ENCODE measurements around the gene NR1H2.

NR1H2 gene

GRCh38 chr19:50330365-50331078 is 45.7 kb upstream of the NR1H2 start:
- WGBS, 2 donors (ENCODE audit: extremely low coverage in 2 of 2, insufficient read length in 2 of 2, insufficient replicate concordance in 1 of 2) = no CpG with 5 or more reads among the region's 48 CpGs
- peak overlapping the region; percentile 95 for H3K27ac ChIP-seq (replicated peaks; ENCODE audit: low read length)

GRCh38 chr19:50331221-50331993 is 44.9 kb upstream of the NR1H2 start:
- Histone ChIP-seq H3K4me2 (ENCODE audit: insufficient read depth, low read length, poor library complexity, severe bottlenecking) (peak overlapping the region; percentile 95), H3K79me1 (ENCODE audit: low read depth, low read length) (peaks cover 5% of the 10 kb centered on the region), H4K91ac (ENCODE audit: low read depth, low read length, poor library complexity) (no peak overlapping the region), H3K23ac (ENCODE audit: low read depth, low read length, poor library complexity) (peak overlapping the region; percentile 22), H3K27ac (replicated peaks; ENCODE audit: low read length) (peak overlapping the region; percentile 98), H3K18ac (ENCODE audit: low read length) (peak overlapping the region; percentile 95), H2BK5ac (ENCODE audit: low read length) (peak overlapping the region; percentile 95), H2BK120ac (ENCODE audit: low read depth, low read length) (no peak overlapping the region), H3K9me3 (replicated peaks in 1 of 2; ENCODE audit: control insufficient read depth in 2 of 2, insufficient read depth in 1 of 2, low read depth in 1 of 2, low read length in 2 of 2) (peaks cover 0 to 5% of the 10 kb centered on the region in 2 donors), H2BK12ac (ENCODE audit: low read length) (no peak overlapping the region), H3K27me3 (ENCODE audit: control insufficient read depth in 3 of 3, insufficient read depth in 3 of 3, low read depth in 1 of 3, low read length in 3 of 3) (peaks cover 5 to 20% (median 19%) of the 10 kb centered on the region in 3 experiments), H3K36me3 (replicated peaks in 1 of 2; ENCODE audit: control insufficient read depth in 2 of 2, insufficient read depth in 2 of 2, low read length in 2 of 2) (peaks cover 0 to 9% of the 10 kb centered on the region in 2 donors), H3K14ac (ENCODE audit: low read length) (peak overlapping the region; percentile 31), H4K8ac (ENCODE audit: low read depth, low read length) (no peak overlapping the region), H2BK15ac (ENCODE audit: low read length) (peak overlapping the region; percentile 84), H3K9ac (ENCODE audit: low read depth, low read length, poor library complexity) (peak overlapping the region; percentile 82), H3K4ac (ENCODE audit: low read length) (no peak overlapping the region), H2AK5ac (ENCODE audit: low read depth, low read length) (peak overlapping the region; percentile 64), H3K4me3 (ENCODE audit: low read length in 2 of 2) (peak overlapping the region; percentile 76 to 79), H3K4me1 (ENCODE audit: control insufficient read depth in 2 of 2, insufficient read depth in 1 of 2, low read depth in 1 of 2, low read length in 2 of 2) (peaks cover 3 to 7% of the 10 kb centered on the region in 2 donors), H2AFZ (ENCODE audit: low read length) (peak overlapping the region; percentile 66)
- no peak for DNase-seq (ENCODE audit: low spot score)
- WGBS, 2 donors (ENCODE audit: extremely low coverage in 2 of 2, insufficient read length in 2 of 2, insufficient replicate concordance in 1 of 2) = no CpG with 5 or more reads among the region's 10 CpGs

More at GRCh38 chr19:50330365-50331078, 45.7 kb upstream of the NR1H2 start:
- peak overlapping the region; percentile 77 for H3K18ac ChIP-seq (ENCODE audit: low read length)
- H4K91ac ChIP-seq (ENCODE audit: low read depth, low read length, poor library complexity) = no peak overlapping the region
- H2AK5ac ChIP-seq (ENCODE audit: low read depth, low read length) = no peak overlapping the region
- DNase-seq (ENCODE audit: low spot score) = peak; percentile 95
- H3K36me3 ChIP-seq (replicated peaks in 1 of 2; ENCODE audit: control insufficient read depth in 2 of 2, insufficient read depth in 2 of 2, low read length in 2 of 2) = peaks cover 0 to 9% of the 10 kb centered on the region in 2 donors
- no peak overlapping the region for H2BK12ac ChIP-seq (ENCODE audit: low read length)
- H4K8ac ChIP-seq (ENCODE audit: low read depth, low read length) = no peak overlapping the region
- H3K9me3 ChIP-seq (replicated peaks in 1 of 2; ENCODE audit: control insufficient read depth in 2 of 2, insufficient read depth in 1 of 2, low read depth in 1 of 2, low read length in 2 of 2) = peaks cover 0 to 5% of the 10 kb centered on the region in 2 donors
- peak overlapping the region; percentile 82 for H2AFZ ChIP-seq (ENCODE audit: low read length)
- H3K4me1 ChIP-seq (ENCODE audit: control insufficient read depth in 2 of 2, insufficient read depth in 1 of 2, low read depth in 1 of 2, low read length in 2 of 2) = peaks cover 3 to 12% of the 10 kb centered on the region in 2 donors
- no peak overlapping the region for H3K23ac ChIP-seq (ENCODE audit: low read depth, low read length, poor library complexity)
- H3K27me3 ChIP-seq (ENCODE audit: control insufficient read depth in 3 of 3, insufficient read depth in 3 of 3, low read depth in 1 of 3, low read length in 3 of 3) = peaks cover 5 to 26% (median 24%) of the 10 kb centered on the region in 3 experiments
- H2BK5ac ChIP-seq (ENCODE audit: low read length) = peak overlapping the region; percentile 95
- no peak overlapping the region for H2BK120ac ChIP-seq (ENCODE audit: low read depth, low read length)
- peak overlapping the region; percentile 22 for H3K9ac ChIP-seq (ENCODE audit: low read depth, low read length, poor library complexity)
- peaks cover 5% of the 10 kb centered on the region for H3K79me1 ChIP-seq (ENCODE audit: low read depth, low read length)
- no peak overlapping the region for H3K14ac ChIP-seq (ENCODE audit: low read length)
- H3K4me2 ChIP-seq (ENCODE audit: insufficient read depth, low read length, poor library complexity, severe bottlenecking) = peak overlapping the region; percentile 95
- no peak overlapping the region for H2BK15ac ChIP-seq (ENCODE audit: low read length)
- no peak overlapping the region for H3K4ac ChIP-seq (ENCODE audit: low read length)
- peak overlapping the region; percentile 76 to 85 for H3K4me3 ChIP-seq (ENCODE audit: low read length in 2 of 2)

DNA sequence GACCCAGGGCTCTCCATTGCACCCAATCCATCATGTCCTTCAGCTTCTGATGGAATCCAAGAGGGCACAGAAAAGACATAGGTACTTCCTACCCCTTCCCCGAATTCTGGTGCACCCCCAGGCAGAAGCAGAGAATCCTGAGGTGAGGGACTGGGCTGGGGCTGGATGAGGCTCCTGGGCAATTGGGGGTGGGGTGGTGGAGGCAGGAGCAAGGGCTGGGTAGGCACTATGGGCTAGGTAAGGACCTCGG is 44.3 kb upstream of the NR1H2 start:
- H3K27ac ChIP-seq (replicated peaks; ENCODE audit: low read length) = peak overlapping the region; percentile 98

More for the DNA sequence above, 44.3 kb upstream of the NR1H2 start:
- H3K23ac ChIP-seq (ENCODE audit: low read depth, low read length, poor library complexity) = peak overlapping the region; percentile 22
- peaks cover 5 to 15% (median 14%) of the 10 kb centered on the region in 3 experiments for H3K27me3 ChIP-seq (ENCODE audit: control insufficient read depth in 3 of 3, insufficient read depth in 3 of 3, low read depth in 1 of 3, low read length in 3 of 3)
- no peak for DNase-seq (ENCODE audit: low spot score)
- H2BK5ac ChIP-seq (ENCODE audit: low read length) = peak overlapping the region; percentile 95
- peak overlapping the region; percentile 95 for H3K4me2 ChIP-seq (ENCODE audit: insufficient read depth, low read length, poor library complexity, severe bottlenecking)
- peak overlapping the region; percentile 31 for H3K14ac ChIP-seq (ENCODE audit: low read length)
- no CpG with 5 or more reads among the region's 2 CpGs for WGBS, 2 donors (ENCODE audit: extremely low coverage in 2 of 2, insufficient read length in 2 of 2, insufficient replicate concordance in 1 of 2)
- peak overlapping the region; percentile 52 for H2BK120ac ChIP-seq (ENCODE audit: low read depth, low read length)
- peak overlapping the region; percentile 71 for H3K9ac ChIP-seq (ENCODE audit: low read depth, low read length, poor library complexity)
- no peak overlapping the region for H2AFZ ChIP-seq (ENCODE audit: low read length)
- no peak overlapping the region for H2BK12ac ChIP-seq (ENCODE audit: low read length)
- no peak overlapping the region for H3K4ac ChIP-seq (ENCODE audit: low read length)
- H4K8ac ChIP-seq (ENCODE audit: low read depth, low read length) = no peak overlapping the region
- H3K79me1 ChIP-seq (ENCODE audit: low read depth, low read length) = peaks cover 5% of the 10 kb centered on the region
- H2BK15ac ChIP-seq (ENCODE audit: low read length) = peak overlapping the region; percentile 84
- peak overlapping the region; percentile 95 for H3K18ac ChIP-seq (ENCODE audit: low read length)
- peak overlapping the region; percentile 64 for H2AK5ac ChIP-seq (ENCODE audit: low read depth, low read length)
- H4K91ac ChIP-seq (ENCODE audit: low read depth, low read length, poor library complexity) = no peak overlapping the region
- H3K4me3 ChIP-seq (ENCODE audit: low read length in 2 of 2) = peak overlapping the region in 1 of 2 donors; percentile 77
- peaks cover 0 to 5% of the 10 kb centered on the region in 2 donors for H3K9me3 ChIP-seq (replicated peaks in 1 of 2; ENCODE audit: control insufficient read depth in 2 of 2, insufficient read depth in 1 of 2, low read depth in 1 of 2, low read length in 2 of 2)
- peaks cover 0 to 9% of the 10 kb centered on the region in 2 donors for H3K36me3 ChIP-seq (replicated peaks in 1 of 2; ENCODE audit: control insufficient read depth in 2 of 2, insufficient read depth in 2 of 2, low read length in 2 of 2)
- H3K4me1 ChIP-seq (ENCODE audit: control insufficient read depth in 2 of 2, insufficient read depth in 1 of 2, low read depth in 1 of 2, low read length in 2 of 2) = peaks cover 3 to 7% of the 10 kb centered on the region in 2 donors
